Parathyroid adenoma (tissue), 2 donors: ENCODE measurements around the gene STX16.

Experiments
- H2AFZ ChIP-seq: fragments of 300-600 bp; sonication (generic); one replicate; pipeline ENCODE4 v1.7.0; 2017; ENCODE audit warnings: antibody characterized with exemption, mild to moderate bottlenecking
- H3K27ac ChIP-seq: fragments of 300-600 bp; sonication (generic); one replicate; pipeline ENCODE4 v1.7.0; 2017
- H3K27me3 ChIP-seq: fragments of 300-600 bp; sonication (generic); one replicate; pipeline ENCODE4 v1.7.0; 2017; ENCODE audit warnings: low read length; ENCODE audit not compliant: control insufficient read depth, insufficient read depth
- H3K36me3 ChIP-seq: fragments of 300-600 bp; sonication (generic); one replicate; pipeline ENCODE4 v1.7.0; 2017; ENCODE audit warnings: low read length; ENCODE audit not compliant: control insufficient read depth, insufficient read depth
- H3K4me1 ChIP-seq: fragments of 300-600 bp; sonication (generic); one replicate; pipeline ENCODE4 v1.7.0; 2017; ENCODE audit warnings: control low read depth
- H3K4me2 ChIP-seq: fragments of 300-600 bp; sonication (generic); one replicate; pipeline ENCODE4 v1.7.0; 2017; ENCODE audit warnings: low read length
- H3K4me3 ChIP-seq: fragments of 300-600 bp; sonication (generic); one replicate; pipeline ENCODE4 v1.7.0; 2017; ENCODE audit warnings: low read depth, low read length
- H3K79me2 ChIP-seq: fragments of 300-600 bp; sonication (generic); one replicate; pipeline ENCODE4 v1.7.0; 2017; ENCODE audit warnings: control low read depth
- H3K9ac ChIP-seq: fragments of 300-600 bp; sonication (generic); one replicate; pipeline ENCODE4 v1.7.0; 2017; ENCODE audit warnings: mild to moderate bottlenecking
- H3K9me3 ChIP-seq: fragments of 300-600 bp; sonication (generic); one replicate; pipeline ENCODE4 v1.7.0; 2017; ENCODE audit warnings: low read length; ENCODE audit not compliant: control insufficient read depth
- TF ChIP-seq, protein P1 (sequence below): fragments of 300-600 bp; sonication (generic); IDR thresholded peaks from one replicate; pipeline ENCODE4 v1.7.0; 2017; ENCODE audit warnings: antibody characterized with exemption, mild to moderate bottlenecking
- donor health status: primary hyperparathyroidism.

Gene STX16

DNA sequence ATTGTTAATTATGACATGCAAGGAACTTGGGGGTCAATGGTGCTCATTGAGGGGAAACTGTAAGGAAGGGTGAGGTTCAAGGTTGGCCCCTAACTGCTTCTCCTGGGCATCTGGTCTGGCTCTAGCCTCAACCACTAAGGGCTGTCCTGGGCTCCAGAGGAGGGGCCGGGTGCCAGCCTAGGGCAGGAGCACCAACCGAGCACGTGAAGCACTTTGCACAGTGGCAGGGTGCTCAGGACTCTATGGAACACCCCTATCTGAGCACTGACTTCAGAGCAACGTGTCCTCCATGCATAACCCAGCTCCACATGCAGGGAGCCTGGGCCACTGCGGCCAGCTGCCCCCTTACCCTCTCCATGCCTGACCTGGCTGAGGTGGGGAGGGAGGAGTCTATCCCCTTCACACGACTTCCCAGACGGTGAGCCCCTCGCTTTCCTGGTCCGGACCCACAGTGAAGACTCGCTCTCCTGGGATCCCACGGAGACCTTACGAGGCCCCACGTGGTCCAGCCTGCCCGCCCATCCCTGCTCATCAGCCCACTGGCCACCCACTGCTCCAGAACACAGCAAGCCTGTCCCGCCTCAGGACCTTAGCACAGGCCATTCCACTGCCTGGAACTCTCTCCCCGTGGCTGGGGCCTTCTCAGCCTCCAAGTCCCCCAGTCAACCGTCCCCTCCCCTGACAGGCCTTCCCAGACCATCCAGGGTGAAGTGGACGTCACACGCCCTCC is 40.8 kb upstream of the STX16 start:
- Histone ChIP-seq H3K27me3 (no peaks in the 10 kb centered on the region), H3K36me3 (no peaks in the 10 kb centered on the region), H3K9me3 (no peaks in the 10 kb centered on the region), H3K27ac (no peak overlapping the region), H3K4me3 (no peak overlapping the region), H2AFZ (no peak overlapping the region), H3K4me1 (no peaks in the 10 kb centered on the region), H3K79me2 (no peaks in the 10 kb centered on the region), H3K9ac (no peak overlapping the region), H3K4me2 (no peak overlapping the region)
- TF ChIP-seq, protein P1, sequence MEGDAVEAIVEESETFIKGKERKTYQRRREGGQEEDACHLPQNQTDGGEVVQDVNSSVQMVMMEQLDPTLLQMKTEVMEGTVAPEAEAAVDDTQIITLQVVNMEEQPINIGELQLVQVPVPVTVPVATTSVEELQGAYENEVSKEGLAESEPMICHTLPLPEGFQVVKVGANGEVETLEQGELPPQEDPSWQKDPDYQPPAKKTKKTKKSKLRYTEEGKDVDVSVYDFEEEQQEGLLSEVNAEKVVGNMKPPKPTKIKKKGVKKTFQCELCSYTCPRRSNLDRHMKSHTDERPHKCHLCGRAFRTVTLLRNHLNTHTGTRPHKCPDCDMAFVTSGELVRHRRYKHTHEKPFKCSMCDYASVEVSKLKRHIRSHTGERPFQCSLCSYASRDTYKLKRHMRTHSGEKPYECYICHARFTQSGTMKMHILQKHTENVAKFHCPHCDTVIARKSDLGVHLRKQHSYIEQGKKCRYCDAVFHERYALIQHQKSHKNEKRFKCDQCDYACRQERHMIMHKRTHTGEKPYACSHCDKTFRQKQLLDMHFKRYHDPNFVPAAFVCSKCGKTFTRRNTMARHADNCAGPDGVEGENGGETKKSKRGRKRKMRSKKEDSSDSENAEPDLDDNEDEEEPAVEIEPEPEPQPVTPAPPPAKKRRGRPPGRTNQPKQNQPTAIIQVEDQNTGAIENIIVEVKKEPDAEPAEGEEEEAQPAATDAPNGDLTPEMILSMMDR, result no peak

DNA sequence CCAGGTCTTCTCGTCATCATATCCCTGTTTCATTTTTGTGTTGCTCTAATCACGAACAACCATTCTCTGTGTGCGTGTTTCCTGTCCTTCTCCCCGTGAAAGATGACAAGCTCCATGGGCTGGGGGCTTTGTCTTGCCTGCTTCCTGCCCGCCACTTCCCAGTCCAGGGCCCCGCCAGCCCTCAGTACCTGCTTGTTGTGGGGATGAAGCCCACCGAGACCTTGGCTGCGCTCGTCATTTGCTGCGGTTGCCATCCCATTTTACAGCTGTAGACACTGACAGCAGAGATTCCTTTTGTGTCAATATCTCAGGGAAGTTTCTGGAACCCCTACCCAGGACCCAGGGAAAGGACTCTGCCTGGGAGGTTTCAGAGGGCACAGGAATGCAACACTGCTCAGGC is 40.3 kb upstream of the STX16 start:
- TF ChIP-seq, protein P1, result no peak
- no peak overlapping the region for H3K27ac ChIP-seq
- H3K4me1 ChIP-seq, result no peaks in the 10 kb centered on the region
- H3K79me2 ChIP-seq, result no peaks in the 10 kb centered on the region
- no peak overlapping the region for H3K4me2 ChIP-seq
- H2AFZ ChIP-seq, result no peak overlapping the region
- no peak overlapping the region for H3K4me3 ChIP-seq
- no peaks in the 10 kb centered on the region for H3K27me3 ChIP-seq
- H3K9ac ChIP-seq, result no peak overlapping the region
- H3K36me3 ChIP-seq, result no peaks in the 10 kb centered on the region
- H3K9me3 ChIP-seq, result no peaks in the 10 kb centered on the region

DNA sequence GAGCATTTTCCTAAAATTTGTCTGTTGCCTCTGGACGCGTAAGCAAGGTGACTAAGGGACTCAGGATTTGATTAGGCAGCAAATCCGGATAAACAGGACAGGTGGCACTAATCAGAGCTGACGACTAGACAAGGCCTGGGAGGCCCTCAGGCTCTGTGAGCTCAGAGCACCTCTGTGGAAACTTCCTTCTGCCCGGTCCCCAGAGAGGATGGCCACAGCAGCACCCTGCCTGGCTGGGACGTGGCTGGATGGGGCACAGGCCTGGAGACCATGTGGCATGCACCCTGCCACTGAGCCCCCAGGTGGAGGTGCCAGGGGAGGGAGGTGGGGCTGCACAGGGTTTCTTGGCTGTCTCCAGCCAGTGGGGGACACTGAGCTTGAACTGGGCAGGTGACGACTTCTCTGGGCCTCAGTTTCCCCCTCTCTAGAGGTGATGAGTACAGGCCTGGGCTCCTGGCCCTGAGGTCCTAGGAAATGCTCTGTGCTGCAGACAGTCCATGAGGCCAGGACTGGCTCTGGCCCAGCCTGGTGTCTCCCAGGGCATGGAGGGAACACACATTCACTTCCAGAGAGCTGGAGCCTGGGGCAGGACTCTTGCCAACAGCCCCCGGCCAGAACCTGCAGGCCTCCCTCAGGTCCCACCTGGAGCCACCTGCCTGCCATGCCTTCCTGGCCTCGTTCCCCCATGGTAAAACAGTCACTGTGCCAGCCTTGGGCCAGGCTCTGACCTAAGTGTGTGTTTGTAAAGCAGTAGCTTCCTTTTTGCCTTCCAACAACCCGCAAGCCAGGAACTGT is 39.6 kb upstream of the STX16 start:
- H3K36me3 ChIP-seq, result no peaks in the 10 kb centered on the region
- H2AFZ ChIP-seq, result no peak overlapping the region
- no peak overlapping the region for H3K9ac ChIP-seq
- H3K4me2 ChIP-seq, result no peak overlapping the region
- H3K79me2 ChIP-seq, result no peaks in the 10 kb centered on the region
- H3K27me3 ChIP-seq, result no peaks in the 10 kb centered on the region
- TF ChIP-seq, protein P1, result no peak
- H3K9me3 ChIP-seq, result no peaks in the 10 kb centered on the region
- H3K27ac ChIP-seq, result no peak overlapping the region
- H3K4me1 ChIP-seq, result no peaks in the 10 kb centered on the region
- H3K4me3 ChIP-seq, result no peak overlapping the region

DNA sequence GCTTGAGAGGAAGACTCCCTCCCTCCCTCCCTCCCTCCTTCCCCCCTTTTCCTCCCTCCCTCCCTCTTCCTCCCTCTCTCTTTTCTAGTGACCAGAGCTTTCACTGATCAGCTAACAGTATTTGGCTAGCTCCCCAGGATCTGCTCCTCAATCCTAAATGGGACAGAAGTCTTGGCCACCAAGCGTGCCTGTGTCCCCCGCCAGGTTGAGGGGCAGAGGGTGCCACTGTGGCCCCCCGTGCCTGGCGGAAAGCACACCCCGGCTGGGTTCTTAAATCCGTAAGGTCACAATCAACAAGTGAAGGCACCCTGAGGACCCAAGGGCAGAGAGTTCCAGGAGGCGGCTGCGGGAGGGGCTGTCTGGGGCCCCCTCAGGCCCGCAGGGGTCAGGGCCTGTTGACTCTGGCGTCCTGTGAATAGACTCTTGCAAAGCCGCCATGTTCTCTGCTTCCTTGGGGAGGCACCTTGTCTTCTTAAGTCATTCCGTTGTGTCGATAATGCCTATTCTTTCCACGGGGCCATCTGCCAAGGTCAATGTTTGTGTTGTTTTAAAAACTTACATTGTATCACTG is 38.9 kb upstream of the STX16 start:
- TF ChIP-seq, protein P1, result no peak
- Histone ChIP-seq H3K4me3 (no peak overlapping the region), H2AFZ (no peak overlapping the region), H3K9me3 (no peaks in the 10 kb centered on the region), H3K9ac (no peak overlapping the region), H3K4me1 (no peaks in the 10 kb centered on the region), H3K27ac (no peak overlapping the region), H3K36me3 (no peaks in the 10 kb centered on the region), H3K4me2 (no peak overlapping the region), H3K79me2 (no peaks in the 10 kb centered on the region), H3K27me3 (no peaks in the 10 kb centered on the region)
